22Rv1 (cell line): ENCODE results near the gene MANSC4.

Source experiments
- CTCF ChIP-seq: fragments of 450-650 bp; IDR thresholded peaks from 2 replicates; pipeline ENCODE4 v1.5.1; 2017; ENCODE audit warnings: mild to moderate bottlenecking
- ZFX ChIP-seq: fragments of 450-650 bp; IDR thresholded peaks from 2 replicates; pipeline ENCODE4 v1.6.1; 2017; ENCODE audit warnings: antibody characterized with exemption, borderline replicate concordance

- TF ChIP-seq CTCF, result no peak
- no peak for TF ChIP-seq ZFX
Measured at GRCh38 chr12:27762757-27763156, 17.3 kb downstream of the MANSC4 start.
